CD4-positive, alpha-beta memory T cell (primary cell): ENCODE data around the gene CD81. TPM values are rescaled to one million over a fixed set of nuclear protein-coding genes. Genes with fewer than 3 reads are reported as not detected.

Experiments used
- CTCF ChIA-PET: fragments of 350-600 bp; sonication (Branson Sonifier 250); formaldehyde crosslinking; loops from one replicate; lab custom pipeline; 2021; ENCODE audit warnings: inconsistent platforms; ENCODE audit not compliant: partially characterized antibody; lab: Charles Lee
- POLR2A ChIA-PET: fragments of 350-600 bp; sonication (Branson Sonifier 250); formaldehyde crosslinking; loops from one replicate; lab custom pipeline; 2021; ENCODE audit not compliant: partially characterized antibody; lab: Charles Lee
- DNase-seq, 5 donors: peaks; one replicate each; pipeline versions ENCODE4 v3.0.0 to v3.0.0-alpha.2; 2020 to 2022; ENCODE audit warnings: mixed read lengths in 1 of 5
- H3K27ac ChIP-seq: one replicate; pipeline ENCODE4 v1.7.0; 2013; ENCODE audit warnings: low read depth, low read length
- H3K27me3 ChIP-seq: 2 replicates; pipeline ENCODE4 v1.7.0; 2013; ENCODE audit warnings: mild to moderate bottlenecking, low read length, moderate library complexity; ENCODE audit not compliant: insufficient read depth
- H3K36me3 ChIP-seq: 2 replicates; pipeline ENCODE4 v1.7.0; 2013; ENCODE audit warnings: mild to moderate bottlenecking, low read length, moderate library complexity; ENCODE audit not compliant: insufficient read depth
- H3K4me1 ChIP-seq: 2 replicates; pipeline ENCODE4 v1.7.0; 2013; ENCODE audit warnings: mild to moderate bottlenecking, low read length, moderate library complexity; ENCODE audit not compliant: insufficient read depth
- H3K4me3 ChIP-seq, 2 donors: one replicate each; pipeline ENCODE4 v1.7.0; 2013; ENCODE audit warnings: low read length in 2 of 2, mild to moderate bottlenecking in 1 of 2
- H3K9me3 ChIP-seq, 2 donors: one replicate each; pipeline ENCODE4 v1.7.0; 2013; ENCODE audit warnings: low read length in 2 of 2, control low read depth in 1 of 2; ENCODE audit not compliant: control insufficient read depth in 1 of 2
- H3K27ac Mint-ChIP-seq, 7 donors: one replicate each; pipeline ENCODE4 v1.8.0; 2020 to 2021; ENCODE audit warnings: mixed read lengths in 7 of 7, mild to moderate bottlenecking in 6 of 7, inconsistent platforms in 3 of 7, moderate library complexity in 3 of 7
- H3K27me3 Mint-ChIP-seq, 2 donors: one replicate each; pipeline ENCODE4 v1.8.0; 2020 to 2021; ENCODE audit warnings: mixed read lengths in 2 of 2
- H3K36me3 Mint-ChIP-seq, 2 donors: one replicate each; pipeline ENCODE4 v1.8.0; 2020 to 2021; ENCODE audit warnings: mixed read lengths in 2 of 2, inconsistent platforms in 1 of 2, mild to moderate bottlenecking in 1 of 2
- H3K4me1 Mint-ChIP-seq, 4 donors: one replicate each; pipeline ENCODE4 v1.8.0; 2020 to 2021; ENCODE audit warnings: mixed read lengths in 4 of 4, mild to moderate bottlenecking in 1 of 4
- H3K4me3 Mint-ChIP-seq, 8 donors: one replicate each; pipeline ENCODE4 v1.8.0; 2020 to 2021; ENCODE audit warnings: mixed read lengths in 8 of 8, mild to moderate bottlenecking in 7 of 8, moderate library complexity in 6 of 8, inconsistent platforms in 3 of 8
- H3K9me3 Mint-ChIP-seq, 8 donors: one replicate each; pipeline ENCODE4 v1.8.0; 2020 to 2021; ENCODE audit warnings: mixed read lengths in 8 of 8, mild to moderate bottlenecking in 5 of 8, inconsistent platforms in 3 of 8, moderate library complexity in 1 of 8
- intact Hi-C: fragments of 100-400 bp; cut with micrococcal nuclease; formaldehyde crosslinking; loops from one replicate; pipeline ENCODE4 v1.15.1; 2023
- polyA plus RNA-seq, 2 donors: library from polyadenylated mRNA; unstranded; fragments of 300-500 nt; fragmentation: Illumina TruSeq; gene quantifications; one replicate each; pipeline ENCODE4 v1.2.3, GENCODE V29; 2021
- total RNA-seq, 2 experiments: library from RNA; stranded (reverse); gene quantifications; one replicate each; pipeline ENCODE4 v1.2.3, GENCODE V29; 2021

The CD81 gene
- total and polyA plus RNA-seq, 4 experiments from 2014 or later = 15.2 to 118 (median 83.4) TPM

GRCh38 chr11:2428322-2428795 is 51.2 kb downstream of the CD81 start:
- CTCF ChIA-PET = interaction anchor here (1.1 to 5.2 kb wide), 3 partner anchors 19 to 104 kb away, joined by 3 to 104 read pairs (median 5); no protein-coding TSS in a partner anchor
- Histone ChIP-seq H3K27me3 (no peaks in the 10 kb centered on the region), H3K36me3 (no peaks in the 10 kb centered on the region), H3K4me1 (no peaks in the 10 kb centered on the region), H3K4me3 (no peak overlapping the region), H3K27ac (no peak overlapping the region), H3K9me3 (no peaks in the 10 kb centered on the region)
- POLR2A ChIA-PET = interaction anchor here (0.8 kb wide), 1 partner anchor 103 kb away, joined by 3 read pairs; no protein-coding TSS in a partner anchor
- peak; percentile 77 to 83 (median 80) for DNase-seq
- no peak overlapping the region for H3K4me3 Mint-ChIP-seq
- H3K36me3 Mint-ChIP-seq = no peaks in the 10 kb centered on the region
- no peak overlapping the region for H3K27ac Mint-ChIP-seq
- H3K27me3 Mint-ChIP-seq = no peaks in the 10 kb centered on the region
- no peaks in the 10 kb centered on the region for H3K9me3 Mint-ChIP-seq
- intact Hi-C loops = loop anchor here (1.0 to 2.0 kb wide), 2 partner anchors 460 to 663 kb away; no protein-coding TSS in a partner anchor
- no peaks in the 10 kb centered on the region for H3K4me1 Mint-ChIP-seq

GRCh38 chr11:2431395-2431794 is 54.3 kb downstream of the CD81 start:
- peak overlapping the region in 3 of 7 donors; percentile 56 to 72 (median 59) for H3K27ac Mint-ChIP-seq
- Histone ChIP-seq H3K9me3 (no peaks in the 10 kb centered on the region), H3K36me3 (no peaks in the 10 kb centered on the region), H3K27me3 (no peaks in the 10 kb centered on the region), H3K4me3 (no peak overlapping the region), H3K27ac (no peak overlapping the region), H3K4me1 (no peaks in the 10 kb centered on the region)
- no peak overlapping the region for H3K4me3 Mint-ChIP-seq
- H3K36me3 Mint-ChIP-seq = no peaks in the 10 kb centered on the region
- H3K9me3 Mint-ChIP-seq = no peaks in the 10 kb centered on the region
- intact Hi-C loops = no loop called here
- ChIA-PET CTCF (interaction anchor here (1.0 to 2.9 kb wide), 4 partner anchors 100 to 499 kb away, joined by 3 to 18 read pairs (median 3); no protein-coding TSS in a partner anchor), POLR2A (no interaction called here)
- DNase-seq = no peak
- H3K4me1 Mint-ChIP-seq = no peaks in the 10 kb centered on the region
- H3K27me3 Mint-ChIP-seq = no peaks in the 10 kb centered on the region

GRCh38 chr11:2432171-2432621 is 55.1 kb downstream of the CD81 start:
- no peak overlapping the region for H3K4me3 ChIP-seq
- intact Hi-C loops = no loop called here
- H3K27ac ChIP-seq = no peak overlapping the region
- H3K27me3 ChIP-seq = no peaks in the 10 kb centered on the region
- H3K36me3 ChIP-seq = no peaks in the 10 kb centered on the region
- DNase-seq = no peak
- Mint-ChIP-seq H3K36me3 (no peaks in the 10 kb centered on the region), H3K9me3 (no peaks in the 10 kb centered on the region), H3K4me1 (no peaks in the 10 kb centered on the region), H3K27me3 (no peaks in the 10 kb centered on the region), H3K4me3 (no peak overlapping the region), H3K27ac (no peak overlapping the region)
- ChIA-PET CTCF (interaction anchor here (1.5 to 2.9 kb wide), 2 partner anchors 99 to 457 kb away, joined by 3 to 18 read pairs; no protein-coding TSS in a partner anchor), POLR2A (no interaction called here)
- H3K9me3 ChIP-seq = no peaks in the 10 kb centered on the region
- H3K4me1 ChIP-seq = no peaks in the 10 kb centered on the region

GRCh38 chr11:2432628-2433071 is 55.5 kb downstream of the CD81 start:
- H3K36me3 ChIP-seq = no peaks in the 10 kb centered on the region
- Mint-ChIP-seq H3K4me3 (no peak overlapping the region), H3K27me3 (no peaks in the 10 kb centered on the region), H3K4me1 (no peaks in the 10 kb centered on the region), H3K9me3 (no peaks in the 10 kb centered on the region), H3K27ac (no peak overlapping the region), H3K36me3 (no peaks in the 10 kb centered on the region)
- no peaks in the 10 kb centered on the region for H3K9me3 ChIP-seq
- no peak for DNase-seq
- H3K27ac ChIP-seq = no peak overlapping the region
- H3K27me3 ChIP-seq = no peaks in the 10 kb centered on the region
- intact Hi-C loops = no loop called here
- ChIA-PET CTCF (interaction anchor here (2.9 kb wide), 1 partner anchor 99 kb away, joined by 18 read pairs; no protein-coding TSS in a partner anchor), POLR2A (no interaction called here)
- H3K4me1 ChIP-seq = no peaks in the 10 kb centered on the region
- no peak overlapping the region for H3K4me3 ChIP-seq

GRCh38 chr11:2433106-2433925 is 56.2 kb downstream of the CD81 start:
- CTCF ChIA-PET = interaction anchor here (2.9 kb wide), 1 partner anchor 98 kb away, joined by 18 read pairs; no protein-coding TSS in a partner anchor

GRCh38 chr11:2434008-2434407 is 56.9 kb downstream of the CD81 start:
- ChIA-PET CTCF (no interaction called here), POLR2A (no interaction called here)
- Mint-ChIP-seq H3K9me3 (no peaks in the 10 kb centered on the region), H3K4me1 (no peaks in the 10 kb centered on the region), H3K36me3 (no peaks in the 10 kb centered on the region), H3K27ac (no peak overlapping the region), H3K4me3 (no peak overlapping the region), H3K27me3 (no peaks in the 10 kb centered on the region)
- H3K4me1 ChIP-seq = no peaks in the 10 kb centered on the region
- no peak overlapping the region for H3K27ac ChIP-seq
- intact Hi-C loops = no loop called here
- DNase-seq = no peak
- H3K9me3 ChIP-seq = no peaks in the 10 kb centered on the region
- H3K27me3 ChIP-seq = no peaks in the 10 kb centered on the region
- no peak overlapping the region for H3K4me3 ChIP-seq
- no peaks in the 10 kb centered on the region for H3K36me3 ChIP-seq

More at GRCh38 chr11:2433106-2433925, 56.2 kb downstream of the CD81 start:
- Mint-ChIP-seq H3K27ac (no peak overlapping the region), H3K36me3 (no peaks in the 10 kb centered on the region), H3K9me3 (no peaks in the 10 kb centered on the region), H3K27me3 (no peaks in the 10 kb centered on the region), H3K4me3 (no peak overlapping the region), H3K4me1 (no peaks in the 10 kb centered on the region)
- Histone ChIP-seq H3K4me3 (no peak overlapping the region), H3K36me3 (no peaks in the 10 kb centered on the region), H3K9me3 (no peaks in the 10 kb centered on the region), H3K4me1 (no peaks in the 10 kb centered on the region), H3K27me3 (no peaks in the 10 kb centered on the region), H3K27ac (no peak overlapping the region)
- no peak for DNase-seq
- intact Hi-C loops = no loop called here
- POLR2A ChIA-PET = no interaction called here

- Mint-ChIP-seq H3K27ac (no peak overlapping the region), H3K27me3 (no peaks in the 10 kb centered on the region), H3K9me3 (no peaks in the 10 kb centered on the region), H3K4me3 (no peak overlapping the region), H3K36me3 (no peaks in the 10 kb centered on the region), H3K4me1 (no peaks in the 10 kb centered on the region)
- no peak overlapping the region for H3K4me3 ChIP-seq
- no peak overlapping the region for H3K27ac ChIP-seq
- intact Hi-C loops = no loop called here
- DNase-seq = no peak
- no peaks in the 10 kb centered on the region for H3K9me3 ChIP-seq
- no peaks in the 10 kb centered on the region for H3K36me3 ChIP-seq
- ChIA-PET POLR2A (no interaction called here), CTCF (interaction anchor here (0.5 kb wide), 1 partner anchor 89 kb away, joined by 3 read pairs; no protein-coding TSS in a partner anchor)
- H3K27me3 ChIP-seq = no peaks in the 10 kb centered on the region
- H3K4me1 ChIP-seq = no peaks in the 10 kb centered on the region
These were observed 57.6 kb downstream of the CD81 start for GRCh38 chr11:2434506-2435255.
